ENCODE results near the gene SPATA46. TPM values are rescaled to one million over a fixed set of nuclear protein-coding genes. Genes with fewer than 3 reads are reported as not detected.

SPATA46 gene
- polyA plus RNA-seq, 1 of the 3 experiments (the other 2 are of a cell fraction) = not detected

- POLR2A ChIA-PET = no interaction called here
These were observed 3.0 kb downstream of the SPATA46 start for GRCh38 chr1:162373541-162374260.

More at GRCh38 chr1:162373541-162374260, 3.0 kb downstream of the SPATA46 start:
- WGBS (ENCODE audit: low lambda C conversion rate) = 75% methylated on average over 5 of the region's 8 CpGs
- Histone ChIP-seq H3K27me3 (ENCODE audit: insufficient read depth) (no peaks in the 10 kb centered on the region; the same call in 1 of the 2 replicates), H3K36me3 (replicated peaks in 1 of 2; ENCODE audit: control insufficient read depth in 1 of 2, insufficient read depth in 2 of 2, low read length in 1 of 2) (no peaks in the 10 kb centered on the region), H3F3A (replicated peaks; ENCODE audit: insufficient read depth) (no peaks in the 10 kb centered on the region), H3K4me1 (ENCODE audit: control insufficient read depth in 1 of 2, insufficient read depth in 2 of 2, low read depth in 1 of 2, low read length in 1 of 2) (peaks cover 0 to 25% of the 10 kb centered on the region in 2 experiments; a peak in 1 of 4 replicates), H2AFZ (ENCODE audit: low read depth) (no peak overlapping the region), H4K20me1 (ENCODE audit: insufficient read depth) (no peaks in the 10 kb centered on the region), H3K27ac (ENCODE audit: low read depth in 2 of 2, low read length in 1 of 2) (peak overlapping the region in 1 of 2 experiments; percentile 77; a peak in 1 of 4 replicates), H3K79me2 (ENCODE audit: insufficient read depth) (no peaks in the 10 kb centered on the region), H3K9me3 (no peaks in the 10 kb centered on the region), H3K4me2 (no peak overlapping the region), H3K9me2 (no peaks in the 10 kb centered on the region), H3K9ac (no peak overlapping the region), H3K4me3 (ENCODE audit: low read depth in 2 of 2, low read length in 1 of 2) (no peak overlapping the region)
- CTCF ChIA-PET = interaction anchor here (2.7 to 4.0 kb wide), 2 partner anchors 18 to 318 kb away, joined by 13 to 16 read pairs; no protein-coding TSS in a partner anchor
- DNase-seq = no peak
- no peak for TF ChIP-seq NFIC (IDR thresholded peaks at IDR 0.05; ENCODE audit: borderline replicate concordance)
- TF ChIP-seq PBX3 (IDR thresholded peaks at IDR 0.05) = no peak
- no peak for TF ChIP-seq GABPA (IDR thresholded peaks at IDR 0.05; ENCODE audit: low read depth)
- TF ChIP-seq POLR2AphosphoS5 (IDR thresholded peaks at IDR 0.05; ENCODE audit: low read depth, low read length) = no peak
- TF ChIP-seq FOXM1 (IDR thresholded peaks at IDR 0.05; ENCODE audit: low read depth) = no peak
- TF ChIP-seq RFX5 (IDR thresholded peaks at IDR 0.05; ENCODE audit: low read length) = no peak
- TF ChIP-seq ZBTB33 (IDR thresholded peaks at IDR 0.05; ENCODE audit: borderline replicate concordance, low read depth) = no peak
- no peak for TF ChIP-seq MXI1 (IDR thresholded peaks at IDR 0.05; ENCODE audit: low read depth, low read length)
- no peak for TF ChIP-seq IRF3 (IDR thresholded peaks at IDR 0.05; ENCODE audit: low read depth, low read length)
- TF ChIP-seq GATA2 (CRISPR knock-in tag; IDR thresholded peaks at IDR 0.05) = no peak
- no peak for TF ChIP-seq CTCF (IDR thresholded peaks at IDR 0.05)
- no peak for TF ChIP-seq RXRA (IDR thresholded peaks at IDR 0.05; ENCODE audit: borderline replicate concordance, low read depth)
- no peak for TF ChIP-seq MAX (IDR thresholded peaks at IDR 0.05; ENCODE audit: low read depth)
- no peak for TF ChIP-seq YY1 (IDR thresholded peaks at IDR 0.05; ENCODE audit: low read depth)
- no peak for TF ChIP-seq MEF2A (IDR thresholded peaks at IDR 0.05; ENCODE audit: borderline replicate concordance, low read depth)
- no peak for TF ChIP-seq USF2 (IDR thresholded peaks at IDR 0.05; ENCODE audit: borderline replicate concordance, low read depth, low read length)
- TF ChIP-seq EZH2phosphoT487 (IDR thresholded peaks at IDR 0.05; ENCODE audit: borderline replicate concordance, low read depth) = no peak
